Esophagus muscularis mucosa (tissue), 4 donors: Measurements from ENCODE around the gene PDE4A. TPM values are rescaled to one million over a fixed set of nuclear protein-coding genes. Genes with fewer than 3 reads are reported as not detected.
A peak's percentile ranks its signal among the peaks of the same experiment; 100 is the strongest.

Source experiments
- DNase-seq: peaks from one replicate; pipeline ENCODE4 v3.0.0-alpha.2; 2017; ENCODE audit errors: extremely low spot score
- H3K27ac ChIP-seq, 4 donors: fragments of 200-600 bp; sonication (generic); replicated peaks in 1 of 4; 1 replicate in 3 of 4; 2 replicates in 1 of 4; pipeline ENCODE4 v1.5.1; 2016 to 2019; ENCODE audit warnings: mild to moderate bottlenecking in 1 of 4
- H3K27me3 ChIP-seq, 4 donors: fragments of 200-600 bp; sonication (generic); one replicate each; pipeline versions ENCODE4 v1.5.1 to v1.6.0; 2016 to 2019
- H3K36me3 ChIP-seq, 4 donors: fragments of 200-600 bp; sonication (generic); one replicate each; pipeline ENCODE4 v1.5.1; 2016 to 2019
- H3K4me1 ChIP-seq, 4 donors: fragments of 200-600 bp; sonication (generic); one replicate each; pipeline ENCODE4 v1.5.1; 2016 to 2019
- H3K4me3 ChIP-seq, 4 donors: fragments of 200-600 bp; sonication (generic); 1 replicate in 2 of 4; 2 replicates in 2 of 4; pipeline ENCODE4 v1.5.1; 2016 to 2019; ENCODE audit warnings: mild to moderate bottlenecking in 4 of 4, moderate library complexity in 1 of 4
- H3K9me3 ChIP-seq, 4 donors: fragments of 200-600 bp; sonication (generic); 1 replicate in 3 of 4; 2 replicates in 1 of 4; pipeline ENCODE4 v1.5.1; 2016 to 2019
- CTCF ChIP-seq, 3 experiments: fragments of 200-600 bp in 2 of 3; fragments of 450-650 bp in 1 of 3; sonication (generic) in 2 of 3; IDR thresholded peaks; one replicate each; pipeline ENCODE4 v1.5.1; 2017 to 2019; ENCODE audit warnings: antibody characterized with exemption in 3 of 3, mild to moderate bottlenecking in 2 of 3, moderate library complexity in 1 of 3
- EP300 ChIP-seq: sonication (generic); formaldehyde crosslinking; IDR thresholded peaks from one replicate; pipeline ENCODE4 v1.6.1; 2017; ENCODE audit warnings: antibody characterized with exemption
- POLR2A ChIP-seq: fragments of 450-650 bp; IDR thresholded peaks from one replicate; pipeline ENCODE4 v1.6.1; 2017; ENCODE audit warnings: antibody characterized with exemption, moderate library complexity, mild to moderate bottlenecking, low read depth
- POLR2AphosphoS5 ChIP-seq, 2 donors: sonication (generic); formaldehyde crosslinking; IDR thresholded peaks; one replicate each; pipeline ENCODE4 v1.6.1; 2017; ENCODE audit warnings: antibody characterized with exemption in 2 of 2
- WGBS: methylation state at CpG from one replicate; pipeline ENCODE4 v1.1.5; 2018; 5-methylcytosine and 5-hydroxymethylcytosine counted together
- intact Hi-C: fragments of 100-400 bp; cut with DNase I; formaldehyde crosslinking; loops from one replicate; pipeline ENCODE4 v1.15.1; 2023
- total RNA-seq, 4 donors: library from RNA; depleted of rRNA; stranded (reverse); fragments of >200 nt; gene quantifications; one replicate each; pipeline versions ENCODE4 v1.1.0 to v1.2.1, GENCODE V29; 2016

Gene PDE4A
- total RNA-seq, 4 donors from 2014 or later, result 11.6 to 24.5 (median 14.1) TPM

DNA sequence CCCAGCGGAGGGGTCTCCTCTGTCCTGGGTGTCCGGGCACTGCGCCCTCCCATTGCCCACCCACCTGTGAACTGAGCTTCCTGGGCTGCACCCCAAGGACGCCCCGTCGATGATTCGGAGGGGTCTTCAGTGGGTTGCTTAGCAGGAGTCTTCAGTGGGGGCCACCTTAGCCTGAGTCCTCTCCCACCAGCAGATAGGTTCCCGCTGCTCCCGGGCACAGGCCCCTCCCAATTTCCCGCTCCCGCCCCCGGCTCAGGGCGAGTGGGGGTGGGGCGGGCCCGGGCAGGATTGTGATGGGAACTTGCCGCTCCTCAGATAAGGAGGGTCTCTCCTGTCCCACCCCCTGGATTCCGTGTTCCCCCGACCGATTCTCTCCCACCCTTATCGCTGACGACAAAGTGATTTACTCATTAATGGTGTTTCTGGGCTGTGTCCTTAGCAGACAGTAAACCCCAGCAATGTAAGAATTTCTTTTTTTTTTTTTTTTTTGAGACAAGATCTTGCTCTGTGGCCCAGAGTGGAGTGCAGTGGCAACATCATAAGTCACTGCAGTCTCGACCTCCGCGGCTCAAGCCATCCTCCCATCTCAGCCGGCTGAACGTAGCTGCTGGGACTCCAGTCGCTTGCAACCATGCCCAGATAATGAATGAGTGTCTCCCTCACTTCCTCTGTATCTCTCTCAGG is 97.6 kb downstream of the PDE4A start:
- H3K36me3 ChIP-seq, result no peaks in the 10 kb centered on the region
- WGBS, result 3% methylated on average over 11 of the region's 27 CpGs
- no peaks in the 10 kb centered on the region for H3K9me3 ChIP-seq
- no peak overlapping the region for H3K27ac ChIP-seq
- H3K4me1 ChIP-seq, result peaks cover 20 to 35% (median 31%) of the 10 kb centered on the region in 4 donors
- TF ChIP-seq CTCF (IDR thresholded peaks at IDR 0.05), result no peak
- no peak for TF ChIP-seq POLR2AphosphoS5 (IDR thresholded peaks at IDR 0.05)
- no peak for TF ChIP-seq POLR2A
- no peak for TF ChIP-seq EP300
- H3K27me3 ChIP-seq, result peaks cover 3 to 94% (median 64%) of the 10 kb centered on the region in 4 donors
- H3K4me3 ChIP-seq, result peak overlapping the region; percentile 31 to 50 (median 34)
- no peak for DNase-seq
- intact Hi-C loops, result no loop called here

DNA sequence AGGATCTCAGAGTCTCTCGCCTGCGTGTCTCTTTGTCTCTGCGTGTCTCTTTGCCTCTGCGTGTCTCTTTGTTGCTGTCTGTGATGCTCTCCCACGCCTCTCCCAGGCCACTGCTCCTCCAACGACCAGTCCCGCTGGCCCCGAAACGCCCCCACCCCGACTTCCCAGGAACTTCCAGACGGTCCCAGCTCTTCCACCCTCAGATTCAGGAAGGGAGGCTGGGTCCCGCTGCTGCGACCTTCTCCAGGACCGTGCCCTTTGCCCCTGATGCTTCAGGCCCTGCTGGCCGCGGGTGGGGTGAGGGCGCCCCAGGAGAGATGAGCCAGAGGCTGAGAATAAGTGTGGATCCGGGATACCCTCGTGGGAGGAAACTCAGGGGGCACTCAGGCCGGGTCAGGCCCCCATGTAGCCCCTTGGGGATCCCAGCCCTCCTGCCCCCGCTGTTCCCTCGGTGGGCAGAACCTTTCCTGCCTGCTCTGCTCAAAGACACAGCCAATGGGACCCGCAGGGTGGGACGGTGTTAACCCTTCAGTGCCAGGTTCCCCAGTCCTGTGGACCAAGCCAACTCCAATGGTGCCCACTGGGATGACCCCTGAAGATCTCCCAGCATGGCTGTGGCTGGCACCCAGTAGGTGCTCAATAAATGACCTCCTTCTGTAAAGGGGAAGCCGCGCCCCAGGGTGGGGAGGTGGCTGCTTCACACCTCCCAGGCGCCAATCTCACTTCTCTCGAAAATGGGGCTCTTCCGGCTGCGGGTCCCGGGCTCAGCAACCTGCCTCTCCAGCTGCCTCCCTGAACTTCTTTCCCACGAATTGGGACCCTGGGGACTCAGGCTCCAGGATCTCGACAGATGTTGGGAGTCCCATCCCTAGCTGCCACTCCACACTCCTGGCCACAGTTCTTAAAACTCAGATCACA is 98.4 kb downstream of the PDE4A start:
- Histone ChIP-seq H3K36me3 (no peaks in the 10 kb centered on the region), H3K27ac (no peak overlapping the region), H3K9me3 (no peaks in the 10 kb centered on the region), H3K4me3 (peak overlapping the region in 2 of 4 donors; percentile 31 to 36), H3K27me3 (peaks cover 3 to 86% (median 56%) of the 10 kb centered on the region in 4 donors), H3K4me1 (peaks cover 20 to 34% (median 31%) of the 10 kb centered on the region in 4 donors)
- DNase-seq, result no peak
- TF ChIP-seq POLR2A, result no peak
- TF ChIP-seq EP300, result no peak
- no peak for TF ChIP-seq CTCF (IDR thresholded peaks at IDR 0.05)
- TF ChIP-seq POLR2AphosphoS5 (IDR thresholded peaks at IDR 0.05), result no peak
- 25% methylated on average over 12 of the region's 33 CpGs for WGBS
- intact Hi-C loops, result no loop called here

Other genes starting within 250 kb of the PDE4A start
- 10 to 100 TPM; 20.8 to 51.4 (median 34.8) TPM for gene DNMT1, start 225.6 kb upstream of the PDE4A start, total RNA-seq
- 10 to 100 TPM; 14.5 to 27.7 (median 20.4) TPM for gene S1PR2, start 189.2 kb upstream of the PDE4A start, total RNA-seq
- gene MRPL4, start 168.3 kb upstream of the PDE4A start, total RNA-seq, result 10 to 100 TPM; 39.9 to 78.0 (median 61.7) TPM
- 10 to 100 TPM; 15.8 to 63.5 (median 18.4) TPM for gene ICAM1, start 149.4 kb upstream of the PDE4A start, total RNA-seq
- gene ICAM4, start 133.6 kb upstream of the PDE4A start, total RNA-seq, result under 1 TPM in 3 of 4 donors, not detected in 1; 0.29 to 0.78 (median 0.66) TPM
- under 1 TPM; 0.23 to 0.45 (median 0.37) TPM for gene ICAM5, start 130.6 kb upstream of the PDE4A start, total RNA-seq
- gene ZGLP1, start 110.7 kb upstream of the PDE4A start, total RNA-seq, result 1 to 10 TPM in 3 of 4 donors, under 1 TPM in 1; 0.58 to 1.2 (median 1.2) TPM
- gene FDX2, start 104.5 kb upstream of the PDE4A start, total RNA-seq, result 10 to 100 TPM; 16.6 to 29.6 (median 26.5) TPM
- 10 to 100 TPM; 23.7 to 42.2 (median 30.2) TPM for gene RAVER1, start 87.0 kb upstream of the PDE4A start, total RNA-seq
- 10 to 100 TPM in 1 of 4 donors, 1 to 10 TPM in 3; 2.9 to 10.9 (median 5.2) TPM for gene ICAM3, start 80.9 kb upstream of the PDE4A start, total RNA-seq
- 10 to 100 TPM; 50.5 to 71.6 (median 65.9) TPM for gene TYK2, start 40.0 kb upstream of the PDE4A start, total RNA-seq
- gene CDC37, start 17.0 kb upstream of the PDE4A start, total RNA-seq, result 100 to 1,000 TPM; 131 to 176 (median 160) TPM
- gene KEAP1, start 82.8 kb downstream of the PDE4A start, total RNA-seq, result 10 to 100 TPM; 51.9 to 94.5 (median 80.6) TPM
- gene S1PR5, start 96.9 kb downstream of the PDE4A start, total RNA-seq, result not detected
- gene ATG4D, start 123.4 kb downstream of the PDE4A start, total RNA-seq, result 10 to 100 TPM; 18.2 to 44.1 (median 29.7) TPM
- gene KRI1, start 145.5 kb downstream of the PDE4A start, total RNA-seq, result 10 to 100 TPM; 13.7 to 23.9 (median 16.0) TPM
- 10 to 100 TPM; 11.2 to 30.0 (median 18.3) TPM for gene CDKN2D, start 148.4 kb downstream of the PDE4A start, total RNA-seq
- gene AP1M2, start 166.8 kb downstream of the PDE4A start, total RNA-seq, result not detected
- 10 to 100 TPM; 26.2 to 71.2 (median 46.1) TPM for gene SLC44A2, start 205.0 kb downstream of the PDE4A start, total RNA-seq
- gene ILF3, start 233.8 kb downstream of the PDE4A start, total RNA-seq, result 100 to 1,000 TPM in 3 of 4 donors, 10 to 100 TPM in 1; 79.2 to 127 (median 102) TPM